ENCODE data around the gene ATP8B3.

The ATP8B3 gene

GRCh38 chr19:1808395-1808731 lies 3.7 kb downstream of the ATP8B3 start:
- DNase-seq (ENCODE audit: low read depth in 2 of 2) = no peak
- H3K4me3 ChIP-seq (replicated peaks in 1 of 2; ENCODE audit: low read depth in 2 of 2, low read length in 2 of 2) = no peak overlapping the region
- TF ChIP-seq CTCF (IDR thresholded peaks at IDR 0.05; ENCODE audit: low read depth, low read length) = no peak

- no peak for DNase-seq (ENCODE audit: low read depth in 2 of 2)
- H3K4me3 ChIP-seq (replicated peaks in 1 of 2; ENCODE audit: low read depth in 2 of 2, low read length in 2 of 2) = no peak overlapping the region
- TF ChIP-seq CTCF (IDR thresholded peaks at IDR 0.05; ENCODE audit: low read depth, low read length) = no peak
These were observed 4.2 kb downstream of the ATP8B3 start for GRCh38 chr19:1807695-1808394.

- DNase-seq (ENCODE audit: low read depth in 2 of 2) = no peak
- H3K4me3 ChIP-seq (replicated peaks in 1 of 2; ENCODE audit: low read depth in 2 of 2, low read length in 2 of 2) = no peak overlapping the region
- TF ChIP-seq CTCF (IDR thresholded peaks at IDR 0.05; ENCODE audit: low read depth, low read length) = no peak
These were observed 4.9 kb downstream of the ATP8B3 start for GRCh38 chr19:1807030-1807694.

- TF ChIP-seq CTCF (IDR thresholded peaks at IDR 0.05; ENCODE audit: low read depth, low read length) = no peak
- no peak for DNase-seq (ENCODE audit: low read depth in 2 of 2)
- H3K4me3 ChIP-seq (replicated peaks in 1 of 2; ENCODE audit: low read depth in 2 of 2, low read length in 2 of 2) = no peak overlapping the region
These were observed 5.7 kb downstream of the ATP8B3 start for GRCh38 chr19:1806184-1807029.

GRCh38 chr19:1805401-1806183 lies 6.5 kb downstream of the ATP8B3 start:
- H3K4me3 ChIP-seq (replicated peaks in 1 of 2; ENCODE audit: low read depth in 2 of 2, low read length in 2 of 2) = no peak overlapping the region
- no peak for DNase-seq (ENCODE audit: low read depth in 2 of 2)
- no peak for TF ChIP-seq CTCF (IDR thresholded peaks at IDR 0.05; ENCODE audit: low read depth, low read length)

- no peak for DNase-seq (ENCODE audit: low read depth in 2 of 2)
- no peak for TF ChIP-seq CTCF (IDR thresholded peaks at IDR 0.05; ENCODE audit: low read depth, low read length)
- H3K4me3 ChIP-seq (replicated peaks in 1 of 2; ENCODE audit: low read depth in 2 of 2, low read length in 2 of 2) = no peak overlapping the region
These were observed 7.2 kb downstream of the ATP8B3 start for GRCh38 chr19:1804858-1805257.
